ENCODE data around the gene CPNE2.
"Not testable (repeated sequence)": the region's sequence is repeated elsewhere in the genome, so short reads cannot be mapped to it uniquely, and the experiment has no call there.

CPNE2 gene

DNA sequence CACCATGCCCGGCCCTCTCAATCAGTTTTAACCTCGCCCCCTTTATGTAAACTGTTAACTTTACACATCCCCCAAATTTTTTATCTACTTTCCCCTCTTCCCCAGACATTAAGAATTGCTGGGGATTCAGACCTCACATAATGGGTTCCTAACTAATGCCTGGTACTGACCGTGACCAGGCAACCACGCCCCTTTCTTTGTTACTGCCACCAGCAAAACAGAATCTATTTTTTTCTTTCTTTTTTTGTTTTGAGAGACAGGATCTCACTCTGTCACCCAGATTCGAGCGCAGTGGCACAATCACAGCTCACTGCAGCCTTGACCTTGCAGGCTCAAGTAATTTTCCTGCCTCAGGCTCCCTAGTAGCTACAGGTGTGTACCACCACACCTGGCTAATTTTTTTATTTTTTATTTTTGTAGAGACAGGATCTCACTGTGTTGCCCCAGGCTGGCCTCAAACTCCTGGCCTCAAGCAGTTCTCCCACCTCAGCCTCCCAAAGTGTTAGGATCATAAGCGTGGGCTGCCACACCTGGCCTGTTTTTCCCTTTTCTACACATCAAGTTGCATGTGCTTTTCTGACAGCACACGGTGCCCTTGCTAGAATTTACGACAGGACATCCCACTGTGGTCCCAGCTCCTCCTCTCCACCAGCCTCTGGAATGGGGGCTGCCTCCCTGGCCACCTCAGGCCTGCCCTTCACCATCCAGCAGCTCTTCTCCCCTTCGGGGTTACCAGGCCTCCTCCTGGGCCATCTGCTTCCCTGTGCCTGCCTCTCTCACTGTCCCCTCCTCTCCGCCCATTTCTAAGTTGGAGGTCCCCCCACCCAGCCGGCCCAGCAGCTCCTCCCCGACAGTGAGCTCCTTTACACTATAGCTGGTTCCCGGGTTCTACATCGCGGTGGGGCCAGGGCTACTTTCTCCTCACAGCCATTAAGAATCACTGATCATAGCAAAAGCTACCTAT lies 10.8 kb downstream of the CPNE2 start:
- no peak for DNase-seq

DNA sequence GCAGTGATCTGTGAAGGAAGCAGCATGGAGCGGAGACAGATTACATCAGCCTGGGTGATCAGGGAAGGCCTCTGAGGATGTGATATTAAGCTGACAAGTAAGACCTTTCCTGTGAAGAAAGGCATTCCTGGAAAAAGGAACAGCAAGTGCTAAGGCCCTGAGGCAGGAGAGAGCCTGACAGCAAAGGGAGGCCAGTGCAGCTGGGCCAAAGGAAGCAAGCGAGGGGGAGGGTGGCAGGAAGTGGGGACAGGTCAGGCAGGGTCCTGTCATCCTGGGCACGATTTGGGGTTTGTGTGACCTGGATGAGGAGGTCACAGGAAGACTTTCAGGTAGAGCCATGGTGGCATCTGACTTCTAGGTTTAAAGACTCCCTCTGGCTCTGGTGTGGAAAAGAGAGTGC lies 12.3 kb downstream of the CPNE2 start:
- DNase-seq, result no peak

DNA sequence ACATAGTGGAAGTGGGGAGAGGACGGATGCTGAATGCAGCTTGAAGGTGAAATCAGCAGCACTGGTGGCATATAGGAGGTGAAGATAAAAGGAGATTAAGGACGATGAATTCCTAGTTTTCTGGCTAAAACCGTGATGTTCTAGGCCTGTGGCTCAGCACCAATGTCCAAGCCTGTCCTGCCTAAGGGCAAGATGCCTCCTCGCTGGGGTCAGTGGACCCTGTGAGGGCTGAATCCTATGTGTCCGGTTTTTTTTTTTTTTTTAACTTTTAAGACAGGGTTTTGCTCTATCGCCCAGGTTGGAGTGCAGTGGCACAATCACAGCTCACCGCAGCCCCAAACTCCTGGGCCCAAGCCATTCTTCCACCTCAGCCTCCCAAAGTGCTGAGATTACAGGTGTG lies 12.8 kb downstream of the CPNE2 start:
- DNase-seq, result no peak

DNA sequence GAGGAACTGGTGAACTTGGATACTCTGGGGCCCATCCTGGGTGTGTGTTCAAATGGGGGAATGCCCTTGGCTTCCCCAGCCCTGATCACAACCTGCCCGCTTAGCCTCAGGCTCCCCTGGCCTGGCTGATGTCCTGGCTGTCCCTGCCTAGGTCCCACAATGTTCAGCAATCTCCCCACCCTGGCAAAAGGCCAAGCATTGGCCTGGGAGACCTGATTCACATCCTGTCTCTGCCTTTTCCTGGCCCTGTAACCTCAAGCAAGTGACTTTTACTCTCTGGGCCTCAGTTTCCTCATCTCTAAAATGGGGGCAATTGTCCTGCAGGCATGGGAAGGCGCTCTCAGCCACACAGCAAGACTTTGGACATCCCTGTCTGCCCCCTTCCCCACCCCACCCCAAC lies 14.4 kb downstream of the CPNE2 start:
- DNase-seq, result no peak

DNA sequence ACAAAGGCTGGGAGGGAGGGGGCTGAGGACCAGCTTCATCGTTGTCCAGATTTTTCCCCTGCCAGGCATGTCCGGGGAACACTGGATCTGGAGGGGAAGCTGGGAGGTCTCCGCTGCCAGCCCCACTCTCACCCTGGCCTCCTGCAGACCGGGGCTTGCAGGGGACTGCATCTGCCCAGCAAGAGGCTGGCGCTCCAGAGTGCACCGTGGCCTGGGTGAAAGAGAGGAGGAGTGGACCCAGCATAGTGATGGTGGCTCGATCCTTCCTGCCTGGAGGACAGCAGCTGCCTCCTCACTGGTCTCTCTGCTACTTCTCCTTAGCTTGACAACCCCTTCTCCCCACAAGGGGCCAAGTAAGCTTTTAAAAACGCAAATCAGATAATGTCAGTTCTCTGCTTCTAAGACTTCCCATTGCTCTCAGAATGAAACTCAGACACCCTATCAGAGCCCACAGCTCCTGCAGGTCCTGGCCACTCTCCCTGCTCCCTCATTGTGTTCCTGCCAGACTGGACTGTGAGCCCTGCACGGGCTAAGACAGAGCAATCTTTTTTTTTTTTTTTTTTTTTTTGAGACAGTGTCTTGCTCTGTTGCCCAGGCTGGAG lies 15.0 kb downstream of the CPNE2 start:
- DNase-seq, result no peak

DNA sequence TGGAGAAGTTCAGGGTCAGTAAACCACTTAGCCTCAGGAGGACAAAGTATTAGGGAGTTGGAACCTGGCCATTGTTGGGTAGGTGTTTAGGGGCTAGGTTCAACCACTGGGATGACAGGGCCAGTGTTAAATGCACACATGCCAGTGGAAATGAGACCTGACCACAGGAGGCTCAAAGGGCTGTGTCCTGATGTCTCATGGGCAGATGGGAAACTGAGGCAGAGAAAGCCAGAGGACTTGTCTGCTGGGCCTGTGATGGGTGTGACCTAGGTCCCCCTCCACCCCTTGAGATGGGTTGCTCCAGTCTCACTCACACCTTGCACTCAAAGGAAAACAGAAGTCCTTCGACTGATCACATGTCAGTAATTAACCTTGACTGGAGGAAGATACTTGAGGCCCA lies 16.0 kb downstream of the CPNE2 start:
- DNase-seq, result no peak

DNA sequence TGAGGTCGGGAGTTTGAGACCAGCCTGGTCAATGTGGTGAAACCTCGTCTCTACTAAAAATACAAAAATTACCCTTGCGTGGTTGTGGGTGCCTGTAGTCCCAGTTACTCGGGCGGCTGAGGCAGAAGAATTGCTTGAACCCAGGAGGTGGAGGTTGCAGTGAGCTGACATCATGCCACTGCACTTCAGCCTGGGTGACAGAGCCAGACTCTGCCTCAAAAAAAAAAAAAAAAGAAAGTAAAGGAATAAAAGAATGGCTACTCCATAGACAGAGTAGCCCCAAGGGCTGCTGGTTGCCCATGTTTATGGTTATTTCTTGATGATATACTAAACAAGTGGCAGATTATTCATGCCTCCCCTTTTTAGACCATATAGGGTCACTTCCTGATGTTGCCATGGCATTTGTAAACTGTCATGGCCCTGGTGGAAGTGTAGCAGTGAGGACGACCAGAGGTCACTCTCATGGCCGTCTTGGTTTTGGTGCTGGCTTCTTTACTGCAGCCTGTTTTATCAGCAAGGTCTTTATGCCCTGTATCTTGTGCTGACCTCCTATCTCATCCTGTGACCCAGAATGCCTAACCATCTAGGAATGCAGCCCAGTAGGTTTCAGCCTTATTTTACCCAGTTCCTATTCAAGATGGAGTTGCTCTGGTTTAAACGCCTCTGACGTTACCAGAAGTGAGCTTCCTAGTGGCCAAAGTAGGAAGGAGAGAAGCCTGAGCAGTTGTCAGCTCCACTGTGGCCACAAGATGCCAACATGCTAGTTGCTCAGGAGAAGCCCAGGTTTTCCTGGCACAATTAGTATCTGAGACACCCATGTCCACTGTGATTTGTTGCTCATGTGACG lies 17.1 kb downstream of the CPNE2 start:
- not testable (repeated sequence) for DNase-seq

DNA sequence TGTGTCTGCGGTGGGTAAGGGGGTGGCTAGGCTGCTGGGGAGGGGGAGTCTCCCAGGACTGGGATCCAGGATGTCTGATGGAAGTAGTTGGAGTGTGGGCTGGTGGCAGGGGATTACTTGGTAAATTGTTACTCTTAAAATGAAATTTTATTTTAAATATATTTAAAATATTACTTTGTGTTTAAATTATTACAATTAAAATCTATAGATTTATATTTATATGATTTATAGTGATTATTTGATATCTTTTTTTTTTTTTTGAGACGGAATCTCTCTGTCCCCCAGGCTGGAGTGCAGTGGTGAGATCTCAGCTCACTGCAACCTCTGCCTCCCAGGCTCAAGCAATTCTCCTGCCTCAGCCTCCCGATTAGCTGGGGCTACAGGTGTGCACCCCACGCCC lies 18.6 kb downstream of the CPNE2 start:
- no peak for DNase-seq

DNA sequence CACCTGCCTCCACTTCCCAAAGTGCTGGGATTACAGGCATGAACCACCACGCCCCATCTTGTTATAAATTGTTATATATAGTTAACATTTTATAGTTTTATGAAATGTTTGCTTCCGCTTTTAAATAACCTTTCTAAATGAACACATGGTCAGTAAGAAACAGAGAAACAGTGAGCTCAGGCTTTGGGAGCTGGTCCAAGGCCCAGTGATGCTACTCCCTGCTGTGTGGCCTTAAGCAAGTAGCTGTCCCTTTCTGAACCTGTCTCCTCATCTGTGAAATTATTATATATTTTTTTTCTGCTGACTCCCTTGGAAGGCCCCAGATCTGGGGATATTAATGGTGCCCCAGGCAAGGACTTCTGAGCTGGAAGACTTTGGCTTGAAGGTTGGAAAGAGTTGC lies 19.0 kb downstream of the CPNE2 start:
- no peak for DNase-seq

DNA sequence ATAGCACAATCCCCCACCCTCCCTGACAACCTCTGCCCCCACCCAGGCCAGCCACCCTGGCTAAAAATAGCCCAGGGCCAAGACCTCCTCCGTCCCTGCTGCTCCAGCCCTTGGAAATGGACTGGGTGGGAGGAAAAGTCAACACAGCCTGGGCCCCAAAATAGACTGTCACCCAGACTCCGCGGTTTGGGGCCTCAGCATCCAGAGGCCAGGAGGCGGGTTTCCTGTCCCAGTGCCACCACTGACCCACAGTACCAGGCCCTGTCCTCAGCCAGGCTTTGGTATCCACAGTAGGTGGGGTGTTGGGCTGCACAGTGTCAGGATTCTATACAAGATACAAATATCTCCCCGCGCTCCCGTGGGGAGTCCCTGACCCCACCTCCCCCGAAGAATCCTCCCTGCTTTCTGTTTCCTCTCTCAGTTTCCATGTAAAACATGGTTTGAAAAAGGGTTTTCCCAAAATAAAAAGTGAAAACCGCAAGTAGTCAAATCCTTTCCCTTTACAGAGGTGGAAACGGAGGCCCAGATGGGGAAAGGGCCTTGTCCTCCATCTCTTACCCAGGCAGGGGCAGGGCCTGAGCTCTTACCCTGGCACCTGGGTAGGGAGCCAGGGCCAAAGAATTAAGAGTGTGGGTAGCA lies 20.1 kb downstream of the CPNE2 start:
- no peak for DNase-seq

DNA sequence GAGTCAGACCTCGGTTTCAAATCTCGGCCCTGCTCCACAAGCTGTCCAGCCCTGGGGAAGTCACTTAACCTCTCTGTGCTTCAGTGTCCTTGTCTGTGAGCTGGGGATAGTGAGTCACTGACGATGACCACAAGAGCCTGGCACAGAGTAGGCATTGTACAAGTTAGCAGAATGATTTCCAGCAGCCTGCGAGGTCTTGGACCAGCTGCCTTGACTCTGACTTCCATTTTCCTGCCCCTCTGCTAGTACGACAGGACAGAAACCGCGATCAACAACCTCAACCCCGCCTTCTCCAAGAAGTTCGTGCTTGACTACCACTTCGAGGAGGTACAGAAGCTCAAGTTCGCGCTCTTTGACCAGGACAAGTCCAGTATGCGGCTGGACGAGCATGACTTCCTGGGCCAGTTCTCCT lies 20.7 kb downstream of the CPNE2 start:
- no peak for DNase-seq

DNA sequence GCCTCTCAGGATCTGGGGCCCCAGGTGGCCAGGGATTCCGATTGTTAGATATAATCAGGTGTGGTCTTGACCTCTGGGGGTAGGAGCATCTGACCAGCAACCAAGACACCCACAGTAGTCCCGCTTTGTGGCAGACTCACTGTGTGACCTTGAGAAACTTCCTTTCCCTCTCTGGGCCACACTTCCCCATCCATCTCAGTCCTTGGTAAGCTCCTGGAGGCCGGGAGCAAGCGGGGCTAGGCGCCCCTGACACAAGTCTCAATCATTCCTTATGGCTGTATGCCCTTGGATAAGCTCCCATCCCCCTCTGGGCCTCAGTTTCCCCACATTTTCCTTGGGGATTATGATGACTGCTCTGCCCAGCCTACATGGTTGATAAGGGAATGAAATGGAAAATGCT lies 21.3 kb downstream of the CPNE2 start:
- no peak for DNase-seq

DNA sequence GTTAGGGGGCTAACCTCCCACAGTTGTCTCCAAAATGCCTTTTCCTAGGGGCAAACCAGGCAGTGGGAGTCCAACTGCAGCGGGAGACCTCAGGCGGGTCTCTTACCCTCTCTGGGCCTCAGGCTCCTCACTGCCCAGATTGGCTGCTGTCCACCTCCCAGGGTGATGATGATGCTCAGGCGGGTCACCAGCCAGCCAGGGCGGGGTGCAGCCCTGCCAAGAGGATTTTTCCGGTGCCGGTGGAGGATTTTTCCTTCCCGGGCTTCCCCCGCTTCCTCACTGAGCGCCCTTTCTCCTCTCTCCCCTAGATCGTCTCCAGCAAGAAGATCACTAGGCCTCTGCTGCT lies 22.8 kb downstream of the CPNE2 start:
- no peak for DNase-seq

DNA sequence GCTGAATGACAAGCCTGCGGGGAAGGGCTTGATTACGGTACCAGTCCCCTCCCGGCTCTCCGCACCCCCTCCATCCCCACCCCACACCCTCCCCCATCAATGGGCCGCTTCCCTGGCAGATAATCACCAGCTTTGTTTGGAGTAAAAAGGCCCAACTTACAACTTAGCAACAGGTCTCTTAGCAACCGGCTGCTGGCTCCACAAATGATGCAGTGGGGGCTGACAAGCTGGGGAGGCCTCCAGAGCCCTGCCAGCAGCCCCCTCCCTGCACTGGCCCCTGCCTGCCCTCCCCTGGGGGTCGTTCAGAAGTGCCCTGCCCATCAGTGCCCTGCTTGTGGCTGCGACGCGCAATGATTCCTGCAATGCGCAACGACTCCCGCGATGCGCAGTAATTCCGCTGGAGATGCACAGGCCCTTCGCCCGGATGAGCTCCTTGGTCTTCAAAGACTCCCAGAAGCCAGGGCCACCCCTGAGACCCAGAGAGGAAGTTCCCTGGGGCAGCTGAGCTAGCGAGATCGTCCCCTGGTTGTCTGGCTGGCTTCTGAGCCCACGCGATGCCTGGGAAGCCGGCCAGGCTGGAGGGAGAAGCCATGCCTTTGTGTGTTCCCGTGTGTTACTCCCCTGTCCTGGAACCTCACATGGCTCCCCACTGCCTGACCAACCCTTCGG lies 23.3 kb downstream of the CPNE2 start:
- peak; percentile 25 for DNase-seq

DNA sequence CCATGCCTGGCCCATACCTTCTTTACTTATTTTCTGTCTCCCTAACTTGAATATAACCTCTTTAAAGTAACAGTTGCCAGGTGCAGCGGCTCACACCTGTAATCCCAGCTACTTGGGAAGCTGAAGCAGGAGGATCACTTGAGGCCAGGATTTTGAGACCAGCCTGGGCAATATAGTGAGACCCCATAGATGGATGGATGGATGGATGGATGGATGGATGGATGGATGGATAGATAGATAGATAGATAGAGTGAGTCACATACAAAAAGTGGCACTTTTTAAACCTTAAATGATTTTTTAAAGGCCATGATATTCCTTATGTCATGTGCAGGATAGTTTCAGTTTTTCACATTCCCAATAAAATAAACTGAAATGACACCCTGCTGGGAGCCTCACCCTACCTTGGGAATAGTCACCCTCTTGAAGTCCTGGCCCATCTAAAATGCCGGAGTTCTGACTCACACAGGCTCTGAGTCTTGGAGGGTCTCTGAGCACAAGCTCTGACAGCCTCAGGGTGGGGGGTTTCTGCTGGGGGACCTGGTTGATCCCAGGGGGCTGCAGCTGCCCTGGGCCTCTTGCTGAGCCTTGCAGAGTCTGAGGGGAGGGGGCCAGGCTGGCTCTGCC lies 26.2 kb downstream of the CPNE2 start:
- DNase-seq, result no peak

DNA sequence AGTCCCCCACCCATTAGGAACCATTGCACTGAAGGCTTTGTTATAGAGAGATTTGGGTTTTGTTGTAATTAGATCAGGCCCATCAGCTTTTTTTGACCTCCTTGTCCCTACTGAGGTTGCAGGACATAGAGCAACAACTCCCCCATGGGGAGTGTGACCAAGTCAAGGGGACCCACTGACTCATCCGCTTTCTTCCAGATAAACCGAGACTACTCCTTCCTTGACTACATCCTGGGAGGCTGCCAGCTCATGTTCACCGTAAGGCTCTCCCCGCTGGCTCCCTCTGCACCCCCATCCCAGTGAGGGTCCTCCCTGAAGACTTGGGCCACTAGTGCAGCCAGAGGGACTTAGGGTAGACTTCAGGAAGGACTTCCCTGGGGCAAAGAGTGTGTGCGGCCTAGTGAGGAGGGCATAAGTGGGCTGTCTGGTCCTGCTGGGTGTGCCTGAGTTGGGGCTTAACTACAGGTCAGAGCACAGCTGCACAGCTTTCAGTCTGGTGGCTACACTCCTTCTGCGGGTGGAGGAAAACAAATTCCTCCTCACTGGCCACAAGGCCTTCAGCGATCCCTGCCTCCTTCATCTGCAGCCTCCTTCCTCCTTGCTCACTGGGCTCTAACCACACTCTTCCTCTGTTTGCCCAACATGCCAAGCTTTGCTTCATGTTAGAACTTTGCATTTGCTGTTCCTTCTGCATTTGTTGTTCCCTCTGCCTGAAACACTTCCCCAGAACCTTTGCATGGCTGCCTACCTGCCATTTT lies 31.0 kb downstream of the CPNE2 start:
- no peak for DNase-seq

DNA sequence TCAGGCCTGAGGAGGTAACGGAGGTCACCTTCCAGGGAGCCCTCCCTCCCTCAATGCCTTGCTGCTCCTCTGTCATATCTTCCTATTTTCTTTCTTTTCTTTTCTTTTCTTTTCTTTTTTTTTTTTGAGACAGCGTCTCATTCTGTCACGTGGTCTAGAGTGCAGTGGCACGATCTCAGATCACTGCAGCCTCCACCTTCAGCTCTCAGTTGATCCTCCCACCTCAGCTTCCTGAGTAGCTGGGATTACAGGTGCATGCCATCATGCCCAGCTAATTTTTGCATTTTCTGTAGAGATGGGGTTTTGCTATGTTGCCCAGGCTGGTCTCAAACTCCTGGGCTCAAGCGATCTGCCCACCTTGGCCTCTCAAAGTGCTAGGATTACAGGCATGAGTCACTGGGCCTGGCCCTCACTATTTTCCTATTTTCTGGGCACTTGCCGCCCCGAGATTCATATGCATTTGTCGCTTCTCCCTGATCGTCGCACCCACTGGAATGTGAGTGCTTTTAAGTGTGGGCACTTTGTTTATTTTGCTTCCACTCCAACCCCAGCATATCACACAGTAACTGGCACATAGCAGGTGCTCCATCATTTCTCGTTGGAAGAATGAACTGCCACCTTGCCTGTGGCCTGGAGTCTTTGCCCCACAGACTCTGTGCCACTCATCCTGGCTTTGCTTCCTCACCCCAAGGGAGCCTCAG lies 31.7 kb downstream of the CPNE2 start:
- no peak for DNase-seq

DNA sequence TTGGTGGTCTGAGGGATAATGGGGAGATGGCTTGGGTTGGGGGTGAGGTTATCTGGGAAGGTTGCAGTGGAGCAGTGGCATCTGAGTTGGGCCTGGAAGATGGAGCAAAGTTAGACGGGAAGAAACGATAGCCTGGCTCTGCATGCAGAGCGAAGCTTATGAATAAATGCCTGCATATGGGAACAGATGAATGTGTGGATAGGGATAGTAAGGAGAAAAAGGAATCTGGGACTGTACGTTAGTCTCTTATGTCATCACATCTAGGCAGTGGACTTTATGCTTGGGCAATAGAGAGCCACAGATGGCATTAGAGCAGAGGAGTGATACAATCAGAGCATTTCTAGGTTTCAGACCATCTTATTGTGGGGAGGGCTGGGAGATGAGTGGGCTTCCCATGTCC lies 33.0 kb downstream of the CPNE2 start:
- DNase-seq, result no peak

DNA sequence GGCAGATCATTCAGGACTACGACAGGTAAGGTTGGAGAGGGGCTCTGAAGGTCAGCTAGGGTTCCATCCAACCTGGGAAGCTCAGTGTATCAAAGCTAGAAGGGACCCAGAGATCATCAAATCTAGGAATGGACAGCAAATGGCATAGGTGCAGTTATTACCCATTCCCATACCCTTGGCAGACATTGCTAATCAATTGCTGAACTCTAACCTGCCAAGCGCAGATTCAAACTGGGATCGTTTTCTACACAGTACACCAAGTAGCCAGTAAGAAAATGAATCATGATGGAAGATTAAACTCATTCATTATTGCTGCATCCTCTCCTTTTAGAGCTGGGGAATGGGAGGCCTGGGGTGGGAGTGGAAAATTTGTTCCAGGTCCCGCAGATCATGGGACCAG lies 33.6 kb downstream of the CPNE2 start:
- no peak for DNase-seq

DNA sequence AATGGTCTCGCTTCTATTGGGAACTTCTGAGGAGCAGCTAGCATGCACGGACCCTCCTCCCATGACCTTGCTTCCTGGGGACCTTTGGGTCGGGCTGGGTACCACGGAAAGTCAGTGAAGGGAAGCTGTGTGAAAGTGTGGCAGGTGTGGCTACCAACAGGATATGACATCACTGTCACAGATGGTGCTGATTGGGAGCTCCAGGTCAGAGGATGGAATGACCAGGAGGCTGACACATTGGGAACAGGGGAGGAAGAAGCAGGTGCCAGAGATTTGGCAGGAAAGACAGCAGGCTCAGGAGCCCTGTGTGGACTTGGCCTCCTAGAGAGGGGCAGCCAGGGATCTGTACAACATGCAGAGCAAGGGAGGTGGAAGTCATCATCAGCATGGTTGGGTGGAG lies 34.0 kb downstream of the CPNE2 start:
- DNase-seq, result no peak
